ENCODE data around the gene AP4M1.

DNA sequence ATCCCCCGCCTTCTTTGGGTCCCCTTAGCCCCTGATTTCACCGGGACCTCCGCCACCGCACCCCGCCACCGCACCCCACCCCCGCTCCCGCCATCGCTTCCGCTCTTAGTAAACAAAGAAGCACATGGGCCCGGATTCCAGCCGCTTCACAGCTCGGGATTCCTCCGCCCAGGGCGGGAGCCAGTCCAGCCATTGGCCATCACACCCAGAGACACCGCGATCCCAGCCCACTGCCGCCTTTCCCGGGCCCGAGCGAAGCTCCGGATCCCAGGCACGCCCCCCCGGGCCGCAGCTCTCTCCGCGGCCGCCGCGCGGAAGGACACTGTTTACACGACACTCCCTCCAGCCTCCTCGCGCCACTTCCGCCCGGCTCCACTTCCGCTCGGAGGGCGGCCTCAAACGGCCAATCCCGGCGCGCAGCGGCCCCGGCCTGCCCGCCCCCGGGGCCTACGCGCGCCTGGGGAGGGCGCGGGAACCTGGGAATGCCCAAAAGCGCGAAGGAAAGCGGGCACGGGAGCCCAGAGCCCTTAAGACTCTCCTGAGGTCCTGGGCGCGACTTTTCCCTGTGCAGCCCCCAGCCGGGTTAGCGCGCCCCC, 925 bp upstream of the AP4M1 start:
- no peak for TF ChIP-seq NFE2L2 (conservative IDR thresholded peaks at IDR 0.05; ENCODE audit: low read length)
- TF ChIP-seq EP300 (IDR thresholded peaks at IDR 0.05) = no peak
- TF ChIP-seq, protein P1, sequence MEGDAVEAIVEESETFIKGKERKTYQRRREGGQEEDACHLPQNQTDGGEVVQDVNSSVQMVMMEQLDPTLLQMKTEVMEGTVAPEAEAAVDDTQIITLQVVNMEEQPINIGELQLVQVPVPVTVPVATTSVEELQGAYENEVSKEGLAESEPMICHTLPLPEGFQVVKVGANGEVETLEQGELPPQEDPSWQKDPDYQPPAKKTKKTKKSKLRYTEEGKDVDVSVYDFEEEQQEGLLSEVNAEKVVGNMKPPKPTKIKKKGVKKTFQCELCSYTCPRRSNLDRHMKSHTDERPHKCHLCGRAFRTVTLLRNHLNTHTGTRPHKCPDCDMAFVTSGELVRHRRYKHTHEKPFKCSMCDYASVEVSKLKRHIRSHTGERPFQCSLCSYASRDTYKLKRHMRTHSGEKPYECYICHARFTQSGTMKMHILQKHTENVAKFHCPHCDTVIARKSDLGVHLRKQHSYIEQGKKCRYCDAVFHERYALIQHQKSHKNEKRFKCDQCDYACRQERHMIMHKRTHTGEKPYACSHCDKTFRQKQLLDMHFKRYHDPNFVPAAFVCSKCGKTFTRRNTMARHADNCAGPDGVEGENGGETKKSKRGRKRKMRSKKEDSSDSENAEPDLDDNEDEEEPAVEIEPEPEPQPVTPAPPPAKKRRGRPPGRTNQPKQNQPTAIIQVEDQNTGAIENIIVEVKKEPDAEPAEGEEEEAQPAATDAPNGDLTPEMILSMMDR (IDR thresholded peaks at IDR 0.05) = no peak
- TF ChIP-seq POLR2A (IDR thresholded peaks at IDR 0.05; ENCODE audit: low read length) = peak; percentile 34
- TF ChIP-seq JUN (IDR thresholded peaks at IDR 0.05) = peak; percentile 87 to 91
- TF ChIP-seq, protein P2, sequence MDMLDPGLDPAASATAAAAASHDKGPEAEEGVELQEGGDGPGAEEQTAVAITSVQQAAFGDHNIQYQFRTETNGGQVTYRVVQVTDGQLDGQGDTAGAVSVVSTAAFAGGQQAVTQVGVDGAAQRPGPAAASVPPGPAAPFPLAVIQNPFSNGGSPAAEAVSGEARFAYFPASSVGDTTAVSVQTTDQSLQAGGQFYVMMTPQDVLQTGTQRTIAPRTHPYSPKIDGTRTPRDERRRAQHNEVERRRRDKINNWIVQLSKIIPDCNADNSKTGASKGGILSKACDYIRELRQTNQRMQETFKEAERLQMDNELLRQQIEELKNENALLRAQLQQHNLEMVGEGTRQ (IDR thresholded peaks at IDR 0.05) = 0 out of 2 replicates have a peak, but pooled peaks have one; percentile 2
- TF ChIP-seq, protein P3, sequence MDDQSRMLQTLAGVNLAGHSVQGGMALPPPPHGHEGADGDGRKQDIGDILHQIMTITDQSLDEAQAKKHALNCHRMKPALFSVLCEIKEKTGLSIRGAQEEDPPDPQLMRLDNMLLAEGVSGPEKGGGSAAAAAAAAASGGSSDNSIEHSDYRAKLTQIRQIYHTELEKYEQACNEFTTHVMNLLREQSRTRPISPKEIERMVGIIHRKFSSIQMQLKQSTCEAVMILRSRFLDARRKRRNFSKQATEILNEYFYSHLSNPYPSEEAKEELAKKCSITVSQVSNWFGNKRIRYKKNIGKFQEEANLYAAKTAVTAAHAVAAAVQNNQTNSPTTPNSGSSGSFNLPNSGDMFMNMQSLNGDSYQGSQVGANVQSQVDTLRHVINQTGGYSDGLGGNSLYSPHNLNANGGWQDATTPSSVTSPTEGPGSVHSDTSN (IDR thresholded peaks at IDR 0.05) = peak; percentile 93
- TF ChIP-seq, protein P4, sequence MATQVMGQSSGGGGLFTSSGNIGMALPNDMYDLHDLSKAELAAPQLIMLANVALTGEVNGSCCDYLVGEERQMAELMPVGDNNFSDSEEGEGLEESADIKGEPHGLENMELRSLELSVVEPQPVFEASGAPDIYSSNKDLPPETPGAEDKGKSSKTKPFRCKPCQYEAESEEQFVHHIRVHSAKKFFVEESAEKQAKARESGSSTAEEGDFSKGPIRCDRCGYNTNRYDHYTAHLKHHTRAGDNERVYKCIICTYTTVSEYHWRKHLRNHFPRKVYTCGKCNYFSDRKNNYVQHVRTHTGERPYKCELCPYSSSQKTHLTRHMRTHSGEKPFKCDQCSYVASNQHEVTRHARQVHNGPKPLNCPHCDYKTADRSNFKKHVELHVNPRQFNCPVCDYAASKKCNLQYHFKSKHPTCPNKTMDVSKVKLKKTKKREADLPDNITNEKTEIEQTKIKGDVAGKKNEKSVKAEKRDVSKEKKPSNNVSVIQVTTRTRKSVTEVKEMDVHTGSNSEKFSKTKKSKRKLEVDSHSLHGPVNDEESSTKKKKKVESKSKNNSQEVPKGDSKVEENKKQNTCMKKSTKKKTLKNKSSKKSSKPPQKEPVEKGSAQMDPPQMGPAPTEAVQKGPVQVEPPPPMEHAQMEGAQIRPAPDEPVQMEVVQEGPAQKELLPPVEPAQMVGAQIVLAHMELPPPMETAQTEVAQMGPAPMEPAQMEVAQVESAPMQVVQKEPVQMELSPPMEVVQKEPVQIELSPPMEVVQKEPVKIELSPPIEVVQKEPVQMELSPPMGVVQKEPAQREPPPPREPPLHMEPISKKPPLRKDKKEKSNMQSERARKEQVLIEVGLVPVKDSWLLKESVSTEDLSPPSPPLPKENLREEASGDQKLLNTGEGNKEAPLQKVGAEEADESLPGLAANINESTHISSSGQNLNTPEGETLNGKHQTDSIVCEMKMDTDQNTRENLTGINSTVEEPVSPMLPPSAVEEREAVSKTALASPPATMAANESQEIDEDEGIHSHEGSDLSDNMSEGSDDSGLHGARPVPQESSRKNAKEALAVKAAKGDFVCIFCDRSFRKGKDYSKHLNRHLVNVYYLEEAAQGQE (IDR thresholded peaks at IDR 0.05) = no peak

Measured in A549 (cell line).